ENCODE data around the gene FAM171A2. TPM values are rescaled to one million over a fixed set of nuclear protein-coding genes. Genes with fewer than 3 reads are reported as not detected.

The FAM171A2 gene
- total and polyA plus RNA-seq, 2 of the 4 experiments (the other 2 are of a cell fraction): 3.2 to 5.9 TPM

- ChIA-PET CTCF (interaction anchor here (0.9 to 1.7 kb wide), 6 partner anchors 10 to 159 kb away, joined by 3 to 6 read pairs (median 4); no protein-coding TSS in a partner anchor), POLR2A (ENCODE audit: unreplicated experiment) (no interaction called here)
- peak overlapping the region; percentile 93 for H2AFZ ChIP-seq (replicated peaks; ENCODE audit: low read length, poor library complexity)
- dilution Hi-C loops (cut with HindIII; ENCODE audit: low sequenced_read_pairs, unreplicated experiment) (no loop called here), in situ Hi-C loops (cut with MboI; ENCODE audit: low sequenced_read_pairs) (no loop called here), intact Hi-C loops (cut with micrococcal nuclease) (no loop called here)
- H2BK5ac ChIP-seq (ENCODE audit: low read depth, low read length, poor library complexity, severe bottlenecking): no peak overlapping the region
- peaks cover 8% of the 10 kb centered on the region; the same call in 1 of the 2 replicates for H3K9me1 ChIP-seq (ENCODE audit: insufficient read depth, low read length)
- H2BK120ac ChIP-seq (ENCODE audit: low read depth, low read length): 0 out of 2 replicates have a peak overlapping the region, but pooled peaks have one; percentile 4
- no TSS peak for BruUV-seq (replicated peaks)
- H3K18ac ChIP-seq (ENCODE audit: low read depth, low read length): no peak overlapping the region; the same call in 1 of the 2 replicates
- H2AK9ac ChIP-seq (replicated peaks; ENCODE audit: low read depth, low read length, poor library complexity): peak overlapping the region; percentile 87
- H3K79me1 ChIP-seq (ENCODE audit: low read depth in 1 of 2, low read length in 2 of 2): peaks cover 4 to 28% of the 10 kb centered on the region in 2 experiments; a peak in 2 of 4 replicates
- ATAC-seq (ENCODE audit: low read depth) (peak; percentile 35), DNase-seq (no peak)
- H3K27me3 ChIP-seq (ENCODE audit: control insufficient read depth, insufficient read depth, low read length): peaks cover 20% of the 10 kb centered on the region
- H4K5ac ChIP-seq (ENCODE audit: low read depth, low read length): no peak overlapping the region
- H4K20me1 ChIP-seq (ENCODE audit: insufficient read depth, low read length): peaks cover 11% of the 10 kb centered on the region
- H3K14ac ChIP-seq (replicated peaks; ENCODE audit: low read depth, low read length): peak overlapping the region; percentile 51; the same call in 1 of the 2 replicates
- no peak overlapping the region for H4K91ac ChIP-seq (ENCODE audit: insufficient read depth, low read depth, low read length)
- no peak overlapping the region for H2AK5ac ChIP-seq (ENCODE audit: low read depth, low read length)
- H2BK20ac ChIP-seq (ENCODE audit: low read depth, low read length): no peak overlapping the region
- TF ChIP-seq POLR2A (IDR thresholded peaks at IDR 0.05; ENCODE audit: low read depth, low read length): no peak
- WGBS, 2 experiments (ENCODE audit: extremely low coverage in 2 of 2, insufficient read length in 1 of 2): 0% methylated on average over 10 of the region's 45 CpGs; no CpG with 5 or more reads in 1 of the 2 experiments
- H3K4me2 ChIP-seq (ENCODE audit: low read depth, low read length): peak overlapping the region; percentile 86
- H3K4ac ChIP-seq (ENCODE audit: low read depth, low read length): no peak overlapping the region
- peak overlapping the region; percentile 26; the same call in 1 of the 2 replicates for H3K27ac ChIP-seq (ENCODE audit: insufficient read depth, low read length)
- peaks cover 3% of the 10 kb centered on the region; the same call in 1 of the 2 replicates for H3K36me3 ChIP-seq (ENCODE audit: control insufficient read depth, insufficient read depth, low read length)
- 0 out of 2 replicates have a peak overlapping the region, but pooled peaks have one; percentile 6 for H3K56ac ChIP-seq (ENCODE audit: extremely low read depth, insufficient read depth, low read length)
- H2BK15ac ChIP-seq (ENCODE audit: low read depth, low read length): no peak overlapping the region
- H3K9ac ChIP-seq (ENCODE audit: low read depth, low read length): peak overlapping the region; percentile 71
- peak overlapping the region; percentile 88 for H3K4me3 ChIP-seq (ENCODE audit: insufficient read depth, low read depth, low read length)
- peak overlapping the region in 1 of 2 experiments; percentile 69; a peak in 1 of 4 replicates for H4K8ac ChIP-seq (ENCODE audit: low read depth in 2 of 2, low read length in 2 of 2)
- H3K9me3 ChIP-seq (ENCODE audit: control insufficient read depth, insufficient read depth, low read length): no peaks in the 10 kb centered on the region
- H3K23ac ChIP-seq (ENCODE audit: low read depth, low read length): no peak overlapping the region; the same call in 1 of the 2 replicates
- peaks cover 15% of the 10 kb centered on the region for H3K4me1 ChIP-seq (ENCODE audit: control insufficient read depth, insufficient read depth, low read length)
Observed at GRCh38 chr17:44362949-44363612, 572 bp downstream of the FAM171A2 start.

All from IMR-90 (cell line).